HFF-Myc (cell line): ENCODE results near the gene PPP1R8.

Experiments used
- DNase-seq: peaks from one replicate; pipeline ENCODE4 v3.0.0-alpha.2; 2011; ENCODE audit warnings: low read depth; ENCODE audit errors: extremely low read depth
- H3K4me3 ChIP-seq: replicated peaks from 2 replicates; pipeline ENCODE4 v1.5.1; 2011; ENCODE audit warnings: low read depth, mild to moderate bottlenecking, control low read depth, low read length
- TF ChIP-seq, protein P1 (sequence below): IDR thresholded peaks from 2 replicates; pipeline ENCODE4 v1.5.1; 2012; ENCODE audit warnings: mild to moderate bottlenecking, low read depth, low read length, control low read depth; ENCODE audit errors: missing control alignments

PPP1R8 gene

DNA sequence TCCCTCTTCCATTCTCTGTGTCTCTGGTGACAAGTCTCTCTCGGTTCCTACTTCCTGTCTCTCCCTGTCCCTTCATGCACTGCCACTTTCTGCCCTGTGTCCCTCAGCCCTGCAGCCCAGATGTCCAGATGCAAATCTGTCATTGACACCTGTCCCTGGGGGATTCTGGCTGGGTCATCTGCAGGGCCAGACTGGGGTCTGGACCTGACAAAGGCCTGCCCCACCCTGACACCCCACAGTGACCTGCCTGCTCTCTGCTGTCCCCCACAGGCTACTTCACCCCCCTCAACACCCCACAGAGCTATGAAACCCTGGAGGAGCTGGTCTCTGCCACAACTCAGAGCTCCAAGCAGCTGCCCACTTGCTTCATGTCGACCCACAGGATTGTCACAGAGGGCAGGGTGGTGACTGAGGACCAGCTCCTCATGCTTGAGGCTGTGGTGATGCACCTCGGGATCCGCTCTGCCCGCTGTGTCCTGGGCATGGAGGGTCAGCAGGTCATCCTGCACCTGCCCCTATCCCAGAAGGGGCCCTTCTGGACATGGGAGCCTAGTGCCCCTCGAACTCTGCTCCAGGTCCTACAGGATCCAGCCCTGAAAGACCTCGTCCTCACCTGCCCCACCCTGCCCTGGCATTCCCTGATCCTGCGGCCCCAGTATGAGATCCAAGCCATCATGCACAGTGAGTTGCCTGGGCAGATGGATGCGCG, 48.9 kb downstream of the PPP1R8 start:
- no peak for DNase-seq
- TF ChIP-seq, protein P1, sequence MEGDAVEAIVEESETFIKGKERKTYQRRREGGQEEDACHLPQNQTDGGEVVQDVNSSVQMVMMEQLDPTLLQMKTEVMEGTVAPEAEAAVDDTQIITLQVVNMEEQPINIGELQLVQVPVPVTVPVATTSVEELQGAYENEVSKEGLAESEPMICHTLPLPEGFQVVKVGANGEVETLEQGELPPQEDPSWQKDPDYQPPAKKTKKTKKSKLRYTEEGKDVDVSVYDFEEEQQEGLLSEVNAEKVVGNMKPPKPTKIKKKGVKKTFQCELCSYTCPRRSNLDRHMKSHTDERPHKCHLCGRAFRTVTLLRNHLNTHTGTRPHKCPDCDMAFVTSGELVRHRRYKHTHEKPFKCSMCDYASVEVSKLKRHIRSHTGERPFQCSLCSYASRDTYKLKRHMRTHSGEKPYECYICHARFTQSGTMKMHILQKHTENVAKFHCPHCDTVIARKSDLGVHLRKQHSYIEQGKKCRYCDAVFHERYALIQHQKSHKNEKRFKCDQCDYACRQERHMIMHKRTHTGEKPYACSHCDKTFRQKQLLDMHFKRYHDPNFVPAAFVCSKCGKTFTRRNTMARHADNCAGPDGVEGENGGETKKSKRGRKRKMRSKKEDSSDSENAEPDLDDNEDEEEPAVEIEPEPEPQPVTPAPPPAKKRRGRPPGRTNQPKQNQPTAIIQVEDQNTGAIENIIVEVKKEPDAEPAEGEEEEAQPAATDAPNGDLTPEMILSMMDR: no peak
- H3K4me3 ChIP-seq: no peak overlapping the region

DNA sequence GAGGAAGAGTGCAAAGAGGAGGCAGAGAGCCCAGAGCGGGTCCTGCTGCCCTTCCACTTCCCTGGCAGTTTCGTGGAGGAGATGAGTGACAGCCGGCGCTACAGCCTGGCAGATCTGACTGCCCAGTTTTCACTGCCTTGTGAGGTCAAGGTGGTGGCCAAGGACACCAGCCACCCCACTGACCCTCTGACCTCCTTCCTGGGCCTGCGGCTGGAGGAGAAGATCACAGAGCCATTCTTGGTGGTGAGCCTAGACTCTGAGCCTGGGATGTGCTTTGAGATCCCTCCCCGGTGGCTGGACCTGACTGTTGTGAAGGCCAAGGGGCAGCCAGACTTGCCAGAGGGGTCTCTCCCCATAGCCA, 51.9 kb downstream of the PPP1R8 start:
- no peak overlapping the region for H3K4me3 ChIP-seq
- TF ChIP-seq, protein P1: no peak
- DNase-seq: no peak

DNA sequence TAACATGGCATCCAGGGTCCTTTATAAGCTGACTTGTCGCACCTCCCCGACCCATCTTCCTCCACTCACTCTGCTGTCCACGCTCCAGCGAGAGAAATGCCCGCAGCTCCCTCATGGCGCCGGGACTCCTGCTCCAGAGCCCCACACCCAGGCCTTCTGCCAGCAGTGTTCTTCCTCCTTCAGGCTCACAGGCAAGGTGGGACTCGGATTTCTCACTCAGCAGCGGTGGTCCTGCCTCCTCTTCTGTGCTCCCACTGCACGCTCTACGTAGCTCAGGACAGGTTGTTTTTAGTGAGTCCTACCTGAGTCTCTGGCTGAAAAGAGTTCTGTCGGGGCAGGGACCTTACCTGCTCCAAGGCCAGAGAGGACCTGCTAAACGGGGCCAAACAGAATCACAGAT, 53.0 kb downstream of the PPP1R8 start:
- no peak overlapping the region for H3K4me3 ChIP-seq
- no peak for DNase-seq
- TF ChIP-seq, protein P1: no peak

DNA sequence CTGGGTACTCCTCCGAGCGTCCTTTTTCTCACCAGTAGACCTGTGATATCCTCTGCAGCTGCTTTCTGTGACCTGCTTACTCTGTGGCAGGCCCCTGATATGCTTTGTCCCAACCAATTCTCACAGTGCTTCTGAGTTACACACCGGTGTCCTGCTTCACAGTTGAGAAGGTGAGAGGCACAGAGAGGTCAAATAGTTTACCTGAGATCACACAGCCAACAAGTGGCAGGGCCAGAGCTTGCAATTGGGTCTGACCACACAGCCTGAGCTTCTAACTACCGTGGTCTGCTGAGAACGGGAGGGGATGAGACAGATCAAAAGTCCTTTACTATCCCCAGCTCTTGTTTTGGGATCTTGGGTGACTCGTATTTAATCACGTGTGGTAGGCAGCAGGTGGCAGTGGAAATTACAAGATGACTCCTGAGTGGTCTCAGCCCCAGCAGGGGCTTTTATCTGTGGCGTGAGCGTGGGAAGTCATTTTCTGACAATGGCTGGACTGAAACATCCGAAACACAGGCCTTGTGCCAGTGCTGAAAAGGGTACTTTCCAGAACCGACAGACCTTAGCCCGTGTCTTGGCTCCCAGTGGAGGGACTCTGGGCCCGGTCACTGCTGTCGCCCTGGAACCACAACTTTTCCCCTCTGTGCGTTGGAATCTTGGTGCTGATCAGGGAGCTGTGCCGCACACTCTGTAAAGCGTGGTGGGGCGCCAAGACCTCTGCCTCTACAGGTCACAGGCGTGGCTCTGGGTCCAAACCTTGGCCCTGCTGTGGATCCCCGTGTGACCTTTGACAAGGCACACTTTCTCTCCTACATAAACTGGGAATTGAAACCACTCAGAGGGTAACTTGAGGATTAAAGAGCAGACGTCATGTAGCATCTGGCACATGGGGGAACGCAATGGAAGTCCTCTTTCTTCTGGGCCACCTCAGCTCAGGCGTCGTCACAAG, 53.7 kb downstream of the PPP1R8 start:
- no peak for DNase-seq
- TF ChIP-seq, protein P1: no peak
- H3K4me3 ChIP-seq: no peak overlapping the region

DNA sequence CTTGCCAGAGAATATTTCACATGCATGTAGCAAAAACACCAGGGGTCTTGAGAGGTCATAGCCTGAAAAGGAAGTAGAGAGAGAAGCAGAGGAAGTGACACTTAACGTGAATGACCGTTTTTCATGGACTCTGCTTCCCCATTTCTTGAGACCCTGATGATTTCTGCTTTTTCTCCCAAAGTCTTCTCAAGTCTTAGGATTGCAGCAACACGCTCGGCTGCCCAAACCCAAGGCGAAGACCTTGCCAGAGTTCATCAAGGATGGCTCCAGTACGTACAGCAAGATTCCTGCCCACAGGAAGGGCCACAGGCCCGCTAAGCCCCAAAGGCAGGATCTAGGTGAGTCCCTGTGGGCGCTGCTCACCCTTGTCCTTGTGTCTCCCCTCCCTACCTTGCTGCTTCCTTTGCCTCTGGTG, 54.5 kb downstream of the PPP1R8 start:
- DNase-seq: no peak
- TF ChIP-seq, protein P1: no peak
- no peak overlapping the region for H3K4me3 ChIP-seq

DNA sequence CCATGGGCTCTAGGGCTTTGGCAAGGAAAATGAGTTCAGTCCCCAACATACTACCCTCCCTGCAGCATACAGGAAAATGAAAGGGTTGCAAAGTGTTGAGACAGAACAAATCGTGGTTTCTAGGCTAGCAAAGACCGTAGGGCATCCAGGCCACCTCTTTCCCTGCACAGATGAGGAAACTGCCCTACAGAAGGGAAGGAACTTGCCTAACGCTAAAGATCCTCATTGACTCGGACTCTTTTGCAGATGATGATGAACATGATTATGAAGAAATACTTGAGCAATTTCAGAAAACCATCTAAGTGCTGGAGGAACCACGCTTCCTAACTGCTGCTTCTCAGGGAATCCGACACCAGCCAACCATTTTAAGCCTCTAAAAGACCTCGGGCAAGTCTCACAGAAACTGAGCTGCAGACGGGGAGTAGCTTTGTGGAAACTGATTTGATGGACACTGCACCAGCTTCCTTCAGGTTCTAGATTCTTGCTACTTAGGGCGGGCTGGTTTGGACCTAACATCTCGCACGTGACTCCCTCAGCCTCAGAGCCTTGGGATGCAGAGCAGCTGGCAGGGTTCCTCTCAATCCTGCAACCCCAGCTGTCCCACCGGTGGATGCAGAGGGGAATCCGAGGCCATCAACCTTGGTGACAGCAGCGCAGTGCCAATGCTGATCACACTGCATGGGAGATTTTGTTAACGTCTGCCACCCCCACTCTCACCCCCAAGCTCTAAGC, 55.2 kb downstream of the PPP1R8 start:
- TF ChIP-seq, protein P1: no peak
- no peak overlapping the region for H3K4me3 ChIP-seq
- DNase-seq: no peak
